ENCODE data around the gene CLASP1.
"Not testable (repeated sequence)": the region's sequence is repeated elsewhere in the genome, so short reads cannot be mapped to it uniquely, and the experiment has no call there.

Gene CLASP1

DNA sequence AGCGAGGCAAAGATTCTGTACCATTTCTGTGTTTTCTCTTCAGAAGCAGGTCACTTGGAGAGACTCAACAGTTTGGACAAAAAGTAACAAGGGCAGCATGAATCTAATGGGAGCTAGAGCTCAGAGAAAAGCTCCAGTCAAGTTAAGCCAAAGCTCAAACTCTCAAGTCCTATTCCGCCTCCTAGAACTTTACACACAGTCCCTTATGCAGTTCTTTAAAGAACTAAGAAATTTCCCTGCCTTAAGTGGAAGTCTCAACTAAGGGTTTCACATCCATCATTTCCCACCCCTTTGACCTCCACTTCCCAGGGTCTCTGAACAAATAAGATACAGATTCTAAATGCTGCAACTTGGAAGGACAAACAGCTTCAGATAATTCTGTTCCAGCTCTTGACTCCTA is 239.9 kb downstream of the CLASP1 start:
- no peak for DNase-seq

DNA sequence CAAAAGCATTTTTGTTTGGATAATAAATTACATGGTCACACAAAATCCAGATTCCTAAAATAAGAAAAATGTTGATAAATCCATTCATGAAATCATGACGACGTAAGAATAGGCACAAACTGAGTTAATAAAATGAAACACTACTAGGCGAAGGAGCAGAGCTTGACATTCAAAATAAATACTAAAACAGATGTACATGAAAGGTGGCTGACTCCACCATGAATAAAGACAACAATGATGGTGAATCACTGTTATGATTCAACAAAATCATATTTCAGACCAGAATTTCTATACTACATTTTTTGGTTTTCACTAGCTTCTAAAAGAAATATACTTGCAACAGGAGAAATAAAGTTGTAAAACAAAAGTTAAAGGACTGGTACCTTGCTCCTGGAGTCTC is 240.6 kb downstream of the CLASP1 start:
- no peak for DNase-seq

DNA sequence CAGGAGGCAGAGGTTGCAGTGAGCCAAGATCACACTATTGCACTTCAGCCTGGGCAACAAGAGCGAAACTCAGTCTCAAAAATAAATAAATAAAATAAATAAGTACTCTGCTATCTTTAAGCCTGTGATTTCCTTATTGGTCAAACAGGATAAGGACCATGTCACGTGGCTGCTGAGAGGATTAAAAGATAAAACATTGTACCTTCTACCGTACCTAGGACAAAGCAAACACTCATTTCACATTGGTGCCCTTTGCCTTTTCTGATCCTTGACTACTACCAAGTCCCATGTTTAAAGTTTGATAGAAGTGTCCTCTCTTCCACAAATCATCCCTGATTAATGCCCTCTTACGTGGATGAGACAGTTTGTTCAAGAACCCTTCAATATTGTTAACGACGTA is 244.0 kb downstream of the CLASP1 start:
- DNase-seq = no peak

DNA sequence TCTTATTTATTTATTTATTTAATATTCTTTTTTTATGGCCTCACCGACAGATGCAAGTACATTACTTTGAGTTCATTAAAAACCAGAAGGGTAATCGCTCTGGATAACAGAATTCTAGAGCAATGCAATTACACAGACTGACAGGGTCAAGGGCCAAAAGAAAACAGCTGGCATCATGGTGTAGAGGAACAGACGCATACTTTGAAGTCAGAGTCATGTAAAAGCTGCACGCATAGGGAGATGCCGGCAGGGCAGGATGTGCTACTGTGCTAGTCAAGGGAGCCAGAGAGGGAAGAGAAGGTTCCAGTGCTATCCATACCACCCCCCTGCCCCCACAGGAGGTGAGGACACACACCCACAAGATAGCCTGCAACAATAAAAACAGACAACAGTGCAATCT is 249.1 kb downstream of the CLASP1 start:
- peak; percentile 56 for DNase-seq

DNA sequence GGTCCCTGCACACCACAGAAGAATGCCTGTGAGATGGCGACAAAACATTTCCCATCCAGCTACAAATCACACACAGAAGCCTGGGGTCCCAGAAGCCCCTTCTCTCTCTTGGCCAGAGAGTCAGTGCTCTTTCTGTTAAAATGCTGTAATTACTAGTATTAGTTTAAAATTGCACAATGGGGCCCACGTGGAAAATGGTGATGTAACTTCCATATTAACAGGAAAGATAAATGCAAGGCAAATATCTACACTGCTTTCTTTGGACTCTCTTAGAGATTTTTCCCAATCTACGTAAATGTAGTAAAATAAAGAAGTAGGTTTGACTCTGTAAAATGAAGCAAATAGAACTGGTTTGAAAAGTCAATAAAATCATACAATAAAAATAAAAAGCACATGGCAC is 250.4 kb downstream of the CLASP1 start:
- no peak for DNase-seq

DNA sequence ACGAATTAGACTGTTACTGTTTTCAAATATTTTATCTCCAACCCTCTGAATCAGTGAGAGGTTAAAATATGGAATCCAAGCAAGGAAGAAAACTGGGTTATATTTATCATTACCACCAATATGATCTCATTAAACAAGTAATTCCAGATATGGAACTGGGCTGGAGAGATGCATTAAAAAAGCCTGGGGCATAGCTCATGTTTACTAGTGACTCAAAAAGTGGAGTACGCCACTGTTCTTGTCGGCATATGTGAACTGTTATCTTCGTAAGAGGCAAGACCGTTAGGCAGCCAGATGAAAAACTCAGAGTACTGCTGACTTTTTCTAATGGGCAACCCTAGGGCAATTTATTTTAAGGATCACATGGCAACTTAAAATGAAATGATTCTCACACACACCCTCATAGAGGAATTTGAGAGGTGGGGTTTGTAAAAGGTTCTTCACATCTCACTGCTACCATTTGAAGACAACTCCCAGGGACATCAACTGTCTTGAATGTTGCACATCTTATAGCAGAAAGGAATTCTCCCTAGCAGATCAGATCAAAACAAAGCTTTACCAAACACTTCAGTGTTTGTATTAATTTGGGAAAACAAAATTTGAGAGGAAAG is 259.1 kb downstream of the CLASP1 start:
- no peak for DNase-seq

DNA sequence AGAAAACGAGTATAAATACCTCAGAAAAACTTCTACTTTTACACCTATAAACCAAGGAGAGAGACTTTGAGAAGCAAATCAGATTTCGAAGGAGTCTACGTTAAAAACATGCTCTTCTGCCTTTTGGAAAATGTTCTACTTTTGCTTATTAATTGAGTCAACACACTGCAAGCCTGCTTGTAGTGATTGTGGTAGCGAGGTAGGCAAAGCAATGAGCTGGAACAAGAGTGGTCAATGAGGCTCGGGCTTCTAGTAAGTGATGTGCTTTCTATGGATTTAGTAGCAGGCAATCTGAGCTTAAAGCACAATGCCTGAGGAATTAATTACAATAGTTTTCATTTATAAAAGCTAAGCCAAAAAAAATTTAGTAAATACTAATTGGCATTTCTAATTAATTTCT is 260.9 kb downstream of the CLASP1 start:
- DNase-seq = no peak

DNA sequence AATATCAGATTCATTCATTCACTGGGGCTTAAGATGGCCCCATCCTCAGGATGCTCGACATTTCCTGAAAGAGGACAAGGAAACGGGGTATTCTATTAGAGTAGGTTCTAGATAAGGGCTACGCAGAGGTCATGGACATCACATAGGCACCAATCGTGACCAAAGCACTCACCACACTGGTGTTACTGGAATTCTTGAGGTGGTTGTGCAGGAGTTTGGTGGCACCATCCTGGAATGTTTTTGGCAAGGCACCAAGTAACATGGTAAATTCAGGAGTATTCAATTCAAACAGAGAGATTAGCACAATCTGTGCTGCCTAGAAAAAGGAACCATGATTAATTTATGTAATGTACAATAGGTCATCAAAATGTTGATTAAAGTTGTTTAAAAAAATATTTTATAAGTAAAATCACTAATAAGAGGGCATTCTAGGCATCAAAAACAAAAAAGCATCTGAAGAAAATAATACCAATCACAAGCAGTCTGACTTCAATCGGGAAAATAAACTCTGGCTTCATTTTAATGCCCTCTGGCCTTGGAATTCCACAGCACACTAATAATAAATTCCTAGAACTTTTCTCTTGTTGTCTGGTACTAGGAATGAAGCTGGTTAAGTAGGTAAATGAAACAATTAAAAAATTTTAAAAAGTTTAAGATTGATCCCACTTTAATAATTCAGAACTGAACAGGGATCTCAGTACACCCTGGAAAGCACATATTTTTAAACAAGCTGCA is 261.5 kb downstream of the CLASP1 start:
- DNase-seq = no peak

DNA sequence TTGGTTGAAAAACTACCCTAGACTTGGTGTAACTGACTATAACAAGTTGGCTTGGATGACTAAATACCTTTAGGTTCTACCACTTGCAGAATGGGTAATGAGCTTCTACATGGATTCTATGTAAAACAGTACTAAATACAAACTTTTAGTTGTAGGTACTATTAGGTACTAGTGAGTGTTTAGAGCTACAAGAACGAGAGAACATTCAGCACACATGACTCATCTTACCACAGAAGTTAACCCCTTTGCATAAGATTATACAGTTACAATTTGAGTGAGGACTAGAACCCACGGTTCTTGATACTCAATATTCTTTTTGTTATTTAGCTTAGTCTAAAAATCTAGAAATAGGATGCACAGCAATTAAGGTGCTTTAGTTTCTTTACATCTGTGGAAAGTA is 262.6 kb downstream of the CLASP1 start:
- no peak for DNase-seq

DNA sequence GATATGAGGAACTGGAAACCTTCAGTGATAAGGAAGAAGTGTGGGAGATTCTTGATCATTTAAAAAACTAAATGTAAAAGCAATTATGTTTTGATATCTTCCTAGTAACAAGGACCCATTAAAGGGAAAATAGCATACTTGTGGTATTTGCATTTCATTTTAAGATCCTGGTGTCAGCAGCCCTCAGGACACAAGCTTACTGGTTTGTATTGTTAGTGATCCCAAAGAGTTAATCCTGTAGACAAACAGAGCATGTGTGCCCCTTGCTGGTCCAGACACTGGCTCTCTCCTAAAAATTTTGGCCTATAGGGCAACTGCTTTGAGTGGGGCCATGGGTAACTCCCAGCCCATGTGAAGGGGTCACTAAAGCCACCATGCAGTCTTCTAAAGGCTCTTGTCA is 263.2 kb downstream of the CLASP1 start:
- no peak for DNase-seq

DNA sequence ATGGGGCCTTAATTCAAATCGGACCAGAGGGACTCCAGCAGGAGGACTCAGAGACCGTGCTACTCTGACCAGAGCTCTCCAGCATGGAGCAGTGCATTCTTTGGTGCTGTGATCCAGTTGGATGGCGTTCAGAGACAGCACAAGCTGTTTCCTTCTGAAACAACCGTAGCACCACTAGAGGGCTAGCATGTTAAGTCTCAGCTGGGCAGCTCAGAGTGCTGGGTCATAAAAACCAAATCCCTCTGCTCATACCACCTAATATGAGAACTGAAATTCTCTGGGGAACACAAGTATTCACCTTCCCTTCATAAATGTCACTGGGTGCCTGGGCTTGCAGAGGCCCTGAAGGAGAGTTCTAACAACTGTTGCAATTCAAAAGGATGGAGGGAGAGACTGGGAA is 266.5 kb downstream of the CLASP1 start:
- DNase-seq = no peak

DNA sequence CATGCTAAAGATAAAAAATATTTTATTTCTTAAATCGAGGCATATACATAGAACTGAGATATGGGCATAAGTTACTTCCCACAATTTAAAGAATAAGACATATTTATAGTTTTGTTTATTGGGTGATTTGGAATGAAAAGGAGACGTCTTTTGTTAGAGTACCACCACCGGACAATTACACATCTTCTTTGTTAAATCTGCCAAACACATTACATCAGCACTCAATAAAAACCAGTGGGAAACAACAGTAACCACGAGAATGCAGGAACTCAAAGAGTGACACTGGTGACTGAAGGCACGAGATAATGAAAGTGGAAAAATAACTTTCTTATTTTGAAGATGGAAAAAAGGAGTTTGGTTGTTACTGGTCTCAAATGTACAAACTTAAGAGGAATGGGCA is 271.6 kb downstream of the CLASP1 start:
- DNase-seq = no peak

DNA sequence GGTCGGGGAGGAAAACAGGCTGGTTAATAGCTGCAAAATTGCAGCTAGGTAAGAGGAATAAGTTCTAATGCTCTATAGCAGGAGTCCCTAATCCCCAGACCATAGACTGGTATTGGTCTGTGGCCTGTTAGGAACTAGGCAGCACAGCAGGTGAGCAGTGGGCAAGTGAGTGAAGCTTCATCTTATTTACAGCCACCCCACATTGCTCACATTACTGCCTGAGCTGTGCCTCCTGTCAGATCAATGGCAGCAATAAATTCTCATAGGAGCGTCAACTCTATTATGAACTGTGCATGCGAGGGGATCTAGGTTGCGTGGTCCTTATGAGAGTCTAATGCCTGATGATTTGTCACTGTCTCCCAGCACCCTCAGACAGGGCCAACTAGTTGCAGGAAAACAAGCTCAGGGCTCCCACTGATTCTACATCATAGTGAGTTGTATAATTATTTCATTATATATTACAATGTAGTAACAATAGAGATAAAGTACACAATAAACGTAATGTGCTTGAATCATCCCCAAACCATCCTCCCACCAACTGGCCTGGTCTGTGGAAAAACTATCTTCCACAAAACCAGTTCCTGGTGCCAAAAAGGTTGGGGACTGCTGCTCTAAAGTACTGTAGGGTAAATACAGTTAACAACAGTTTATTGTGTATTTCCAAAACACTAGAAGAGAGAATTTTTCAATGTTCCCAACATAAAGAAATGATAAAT is 272.6 kb downstream of the CLASP1 start:
- DNase-seq = no peak

DNA sequence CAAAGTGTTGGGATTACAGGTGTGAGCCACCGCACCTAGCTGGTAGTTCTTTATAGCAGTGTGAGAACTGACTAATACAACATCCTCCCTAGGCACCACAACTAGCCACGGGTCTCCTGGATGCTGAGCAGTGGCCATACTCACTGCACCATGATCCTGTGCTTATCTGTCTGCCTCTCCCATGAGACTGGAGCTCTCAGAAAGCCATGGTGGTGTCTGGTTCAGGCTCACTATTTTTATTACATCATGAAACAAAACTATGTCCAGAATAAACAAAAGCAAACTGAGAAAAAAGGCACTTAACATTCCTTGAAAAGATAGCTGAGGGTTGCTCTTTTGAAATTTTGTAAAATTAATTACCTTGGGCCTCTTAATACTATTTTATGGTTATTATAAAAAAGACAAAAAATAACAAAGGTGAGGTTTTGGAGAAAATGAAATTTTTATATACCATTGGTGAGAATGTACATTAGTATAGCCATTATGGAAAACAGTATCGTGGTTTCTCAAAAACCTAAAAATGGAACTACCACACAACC is 273.6 kb downstream of the CLASP1 start:
- DNase-seq = no peak

DNA sequence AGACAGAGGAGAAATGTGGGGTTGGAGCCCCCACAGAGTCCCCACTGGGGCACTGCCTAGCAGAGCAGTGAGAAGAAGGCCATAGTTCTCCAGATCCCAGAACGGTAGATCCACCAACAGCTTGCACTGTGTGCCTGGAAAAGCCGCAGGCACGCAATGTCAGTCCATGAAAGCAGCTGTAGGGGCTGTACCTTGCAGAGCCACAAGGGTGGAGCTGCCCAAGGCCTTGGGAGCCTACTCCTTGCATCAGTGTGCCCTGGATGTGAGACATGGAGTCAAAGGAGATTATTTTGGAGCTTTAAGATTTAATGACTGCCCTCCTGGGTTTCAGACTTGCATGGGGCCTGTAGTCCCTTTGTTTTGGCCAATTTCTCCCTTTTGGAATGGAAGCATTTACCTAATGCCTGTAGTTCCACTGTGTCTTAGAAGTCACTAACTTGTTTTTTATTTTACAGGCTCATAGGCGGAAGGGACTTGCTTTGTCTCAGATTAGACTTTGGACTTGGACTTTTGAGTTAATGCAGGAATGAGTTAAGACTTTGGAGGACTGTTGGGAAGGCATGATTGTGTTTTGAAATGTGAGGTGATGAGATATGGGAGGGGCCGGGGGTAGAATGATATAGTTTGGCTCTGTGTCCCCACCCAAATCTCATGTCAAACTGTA is 274.7 kb downstream of the CLASP1 start:
- not testable (repeated sequence) for DNase-seq

DNA sequence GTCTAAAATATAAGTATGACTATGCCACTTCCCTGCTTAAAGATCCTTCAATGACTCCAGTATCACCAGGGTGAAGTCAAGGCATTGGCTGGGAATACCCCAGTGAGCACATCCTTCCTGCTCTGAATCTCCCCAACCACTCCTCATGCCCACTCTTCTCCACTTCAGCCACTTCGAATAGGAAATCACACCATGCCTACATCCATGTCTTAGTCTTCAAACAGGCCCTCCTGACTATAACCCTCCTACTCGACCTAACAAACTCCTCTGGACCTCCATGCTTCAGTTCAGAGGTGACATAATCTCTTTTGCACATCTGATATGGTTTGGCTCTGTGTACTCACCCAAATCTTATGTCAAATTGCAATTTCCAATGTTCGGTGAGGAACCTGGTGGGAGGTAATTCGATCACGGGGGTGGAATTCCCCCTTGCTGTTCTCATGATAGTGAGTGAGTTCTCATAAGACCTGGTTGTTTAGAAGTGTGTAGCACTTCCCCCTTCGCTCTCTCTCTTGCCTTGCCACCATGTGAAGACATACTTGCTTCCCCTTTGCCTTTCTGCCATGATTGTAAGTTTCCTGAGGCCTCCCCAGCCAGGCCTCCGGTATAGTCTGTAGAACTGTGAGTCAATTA is 276.4 kb downstream of the CLASP1 start:
- DNase-seq = no peak

DNA sequence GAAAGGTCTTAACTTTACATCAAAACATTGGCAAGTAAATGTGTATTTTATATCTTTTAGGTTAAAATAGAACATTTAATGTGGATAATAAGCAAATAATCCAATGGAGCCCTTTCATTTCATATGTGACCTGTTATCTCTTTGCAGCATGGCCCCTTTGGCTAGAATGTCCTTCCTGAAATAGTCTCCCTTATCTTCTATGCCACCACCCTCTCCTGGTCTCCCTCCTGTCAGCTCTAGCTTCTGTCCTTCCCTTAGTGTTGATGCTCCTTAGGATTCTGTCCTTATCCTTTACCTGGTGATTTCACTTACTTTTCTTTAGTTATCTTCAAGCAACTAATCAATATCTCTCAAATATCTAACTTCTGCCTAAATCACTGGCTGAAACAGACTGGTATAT is 277.2 kb downstream of the CLASP1 start:
- no peak for DNase-seq

DNA sequence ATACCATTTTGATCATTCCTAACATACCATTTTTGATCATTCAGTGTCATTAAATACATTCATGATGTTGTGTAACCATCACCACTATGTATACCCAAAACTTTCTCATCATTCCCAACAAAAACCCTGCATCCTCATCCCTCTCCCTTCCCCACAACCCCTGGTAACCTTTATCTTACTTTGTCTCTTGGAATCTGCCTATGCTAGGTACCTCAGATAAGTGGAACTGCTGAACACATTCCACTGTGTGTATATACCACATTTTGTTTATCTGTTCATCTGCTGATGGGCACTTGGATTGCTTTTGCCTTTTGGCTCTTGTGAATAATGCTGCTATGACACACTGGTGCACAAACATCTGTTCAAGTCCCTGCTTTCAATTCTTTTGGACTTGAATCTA is 280.4 kb downstream of the CLASP1 start:
- DNase-seq = no peak

DNA sequence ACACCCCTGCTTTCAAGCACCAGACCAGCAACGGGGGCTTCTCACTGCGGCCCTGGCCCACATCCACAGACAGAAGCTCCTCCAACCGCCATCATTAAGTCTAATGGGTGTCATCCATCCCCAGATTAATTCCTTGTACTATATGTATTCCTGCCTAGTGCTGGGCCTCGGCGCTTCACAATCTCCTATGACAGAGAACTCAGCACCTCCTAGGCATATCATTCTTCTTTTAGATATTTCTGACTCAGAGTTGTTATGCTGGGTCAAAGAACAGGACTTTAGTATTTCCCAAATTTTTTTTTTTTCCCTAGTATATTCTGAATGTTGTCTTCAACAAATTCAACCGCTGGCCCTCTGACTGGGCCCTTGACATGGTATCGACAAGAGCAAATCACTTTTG is 281.1 kb downstream of the CLASP1 start:
- no peak for DNase-seq

DNA sequence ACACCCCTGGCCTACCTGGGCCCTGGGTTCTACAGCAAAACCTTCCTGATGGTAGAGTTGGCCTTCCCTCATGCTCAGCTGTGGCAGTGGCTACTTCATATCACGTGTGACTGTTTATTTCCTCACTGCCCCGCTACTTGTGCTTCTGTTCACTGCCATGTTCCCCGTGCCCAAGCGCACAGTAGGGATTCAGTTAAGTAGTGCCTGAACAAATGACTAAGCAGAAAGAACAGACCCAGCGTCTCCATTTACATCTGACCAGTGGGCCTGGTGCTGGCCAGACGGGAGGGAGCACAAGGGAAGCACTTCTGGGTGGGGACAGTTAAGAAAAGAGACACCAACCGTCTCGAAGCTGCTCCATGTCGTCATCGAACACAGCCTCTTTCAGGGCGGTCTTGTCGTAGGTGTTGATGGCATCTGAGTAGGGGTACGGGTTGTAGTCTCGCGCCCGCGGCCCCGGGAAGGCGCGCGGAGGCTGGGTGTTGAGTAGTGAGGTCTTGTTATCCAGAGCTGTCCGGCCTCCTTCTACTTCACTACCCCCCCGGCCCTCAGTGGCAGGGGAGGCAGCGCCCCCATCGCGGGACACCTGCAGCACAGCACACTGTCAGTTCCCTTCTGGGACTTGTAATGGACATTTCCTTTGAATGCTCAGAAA is 281.9 kb downstream of the CLASP1 start:
- no peak for DNase-seq

DNA sequence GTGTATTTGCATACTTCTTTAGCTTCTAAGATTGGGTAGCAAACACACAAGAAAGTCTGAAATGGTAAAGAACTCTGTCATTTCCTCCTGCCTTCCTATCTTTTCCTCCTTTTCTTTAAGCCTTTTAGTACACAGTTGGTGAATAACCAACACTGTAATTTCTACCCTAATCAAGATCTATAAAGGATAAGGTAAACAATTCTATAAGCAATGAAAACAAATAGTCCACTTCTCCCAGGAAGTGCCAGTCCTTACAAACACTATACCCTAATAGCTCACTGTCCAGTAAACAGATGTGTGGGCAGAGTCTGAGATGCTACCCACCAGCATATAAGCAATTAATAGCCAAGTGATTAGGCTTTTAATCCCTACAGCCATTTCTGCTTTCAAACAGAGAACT is 283.2 kb downstream of the CLASP1 start:
- no peak for DNase-seq

DNA sequence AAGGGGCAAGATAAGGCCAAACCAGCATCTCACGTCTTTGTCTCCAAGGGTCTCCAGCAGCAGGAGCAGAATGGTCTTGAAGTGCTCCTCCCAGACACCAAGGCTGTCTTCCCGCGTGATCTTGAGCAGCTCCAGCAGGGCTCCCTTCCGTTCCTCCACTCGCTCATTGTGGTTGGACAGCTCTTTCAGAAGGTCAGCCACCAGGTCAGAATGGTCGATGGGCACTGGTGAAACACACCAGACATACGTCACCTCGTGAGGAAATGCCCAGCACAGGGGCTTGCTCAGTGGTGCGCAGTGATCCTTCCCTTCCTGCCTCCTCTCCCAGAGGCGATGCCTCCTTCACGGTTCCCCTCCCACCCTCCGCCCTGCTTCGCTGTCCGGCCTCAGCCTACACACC is 284.2 kb downstream of the CLASP1 start:
- DNase-seq = no peak
